CD14-positive monocyte (primary cell): ENCODE data around the gene ATP2B1. TPM values are rescaled to one million over a fixed set of nuclear protein-coding genes. Genes with fewer than 3 reads are reported as not detected.

ENCODE experiments used
- DNase-seq, 3 donors: peaks; one replicate each; pipeline ENCODE4 v3.0.0-alpha.2; 2011 to 2022
- H2AFZ ChIP-seq: 2 replicates; pipeline ENCODE4 v1.6.0; 2012; ENCODE audit warnings: mild to moderate bottlenecking, low read depth, low read length, inconsistent platforms; ENCODE audit not compliant: insufficient read depth, poor library complexity, severe bottlenecking
- H3K27ac ChIP-seq, 2 donors: 1 replicate in 1 of 2; 2 replicates in 1 of 2; pipeline ENCODE4 v1.5.1; 2012 to 2013; ENCODE audit warnings: low read length in 2 of 2, control low read depth in 1 of 2, inconsistent platforms in 1 of 2, low read depth in 1 of 2, mild to moderate bottlenecking in 1 of 2
- H3K27me3 ChIP-seq, 2 donors: one replicate each; pipeline versions ENCODE4 v1.6.0 to v1.6.1; 2011 to 2013; ENCODE audit warnings: low read length in 2 of 2; ENCODE audit not compliant: control insufficient read depth in 2 of 2, insufficient read depth in 2 of 2
- H3K36me3 ChIP-seq, 2 donors: replicated peaks in 1 of 2; 1 replicate in 1 of 2; 2 replicates in 1 of 2; pipeline versions ENCODE4 v1.5.1 to v1.6.1; 2012 to 2013; ENCODE audit warnings: low read length in 2 of 2, control low read depth in 1 of 2, inconsistent platforms in 1 of 2, mild to moderate bottlenecking in 1 of 2; ENCODE audit not compliant: insufficient read depth in 2 of 2, control insufficient read depth in 1 of 2
- H3K4me1 ChIP-seq, 2 donors: 1 replicate in 1 of 2; 2 replicates in 1 of 2; pipeline versions ENCODE4 v1.5.1 to v1.6.1; 2012 to 2013; ENCODE audit warnings: low read length in 2 of 2, control low read depth in 1 of 2, inconsistent platforms in 1 of 2, mild to moderate bottlenecking in 1 of 2, moderate library complexity in 1 of 2; ENCODE audit not compliant: insufficient read depth in 2 of 2, control insufficient read depth in 1 of 2
- H3K4me2 ChIP-seq: replicated peaks from 2 replicates; pipeline ENCODE3; 2012; ENCODE audit warnings: low read length, moderate library complexity, mild to moderate bottlenecking; ENCODE audit not compliant: poor library complexity, severe bottlenecking; ENCODE audit errors: extremely low read depth
- H3K4me3 ChIP-seq, 3 experiments: fragments of 200-600 bp in 1 of 3; sonication (generic) in 1 of 3; replicated peaks in 1 of 3; 1 replicate in 2 of 3; 2 replicates in 1 of 3; pipeline ENCODE4 v1.5.1; 2011 to 2013; ENCODE audit warnings: low read length in 3 of 3, mild to moderate bottlenecking in 3 of 3, control low read depth in 2 of 3, low read depth in 2 of 3, inconsistent platforms in 1 of 3, moderate library complexity in 1 of 3
- H3K79me2 ChIP-seq: 2 replicates; pipeline ENCODE4 v1.6.0; 2012; ENCODE audit warnings: mild to moderate bottlenecking, control low read depth, inconsistent platforms, low read length, moderate library complexity; ENCODE audit not compliant: insufficient read depth
- H3K9ac ChIP-seq: 2 replicates; pipeline ENCODE4 v1.6.0; 2017; ENCODE audit warnings: low read length, mild to moderate bottlenecking; ENCODE audit not compliant: insufficient read depth, poor library complexity, severe bottlenecking
- H3K9me3 ChIP-seq, 2 donors: replicated peaks in 1 of 2; 1 replicate in 1 of 2; 2 replicates in 1 of 2; pipeline versions ENCODE4 v1.5.1 to v1.6.1; 2012 to 2013; ENCODE audit warnings: low read length in 2 of 2, control low read depth in 1 of 2; ENCODE audit not compliant: control insufficient read depth in 1 of 2, insufficient read depth in 1 of 2
- H4K20me1 ChIP-seq: 2 replicates; pipeline ENCODE4 v1.6.0; 2012; ENCODE audit warnings: mild to moderate bottlenecking, low read length, control low read depth, moderate library complexity; ENCODE audit not compliant: insufficient read depth
- H3K27ac Mint-ChIP-seq, 7 donors: one replicate each; pipeline ENCODE4 v1.8.0; 2020; ENCODE audit warnings: mild to moderate bottlenecking in 7 of 7, mixed read lengths in 7 of 7, moderate library complexity in 6 of 7, inconsistent platforms in 2 of 7
- H3K27me3 Mint-ChIP-seq, 3 donors: one replicate each; pipeline ENCODE4 v1.8.0; 2021 to 2022; ENCODE audit warnings: low read depth in 3 of 3, mild to moderate bottlenecking in 3 of 3, mixed read lengths in 3 of 3, moderate library complexity in 3 of 3, inconsistent platforms in 1 of 3
- H3K36me3 Mint-ChIP-seq, 2 donors: one replicate each; pipeline ENCODE4 v1.8.0; 2020; ENCODE audit warnings: mixed read lengths in 2 of 2, inconsistent platforms in 1 of 2, mild to moderate bottlenecking in 1 of 2
- H3K4me1 Mint-ChIP-seq: one replicate; pipeline ENCODE4 v1.8.0; 2020; ENCODE audit warnings: mild to moderate bottlenecking, mixed read lengths
- H3K4me3 Mint-ChIP-seq, 2 donors: one replicate each; pipeline ENCODE4 v1.8.0; 2020; ENCODE audit warnings: mild to moderate bottlenecking in 2 of 2, mixed read lengths in 2 of 2, moderate library complexity in 1 of 2
- H3K9me3 Mint-ChIP-seq, 7 donors: one replicate each; pipeline ENCODE4 v1.8.0; 2020 to 2022; ENCODE audit warnings: mixed read lengths in 7 of 7, mild to moderate bottlenecking in 6 of 7, moderate library complexity in 6 of 7, inconsistent platforms in 2 of 7
- CTCF ChIP-seq: fragments of 200-600 bp; IDR thresholded peaks from one replicate; pipeline ENCODE4 v1.8.0; 2022; ENCODE audit warnings: antibody characterized with exemption, mild to moderate bottlenecking
- WGBS: methylation state at CpG from one replicate; pipeline ENCODE4 v1.1.5; 2013; ENCODE audit warnings: missing lambda C conversion rate; ENCODE audit not compliant: insufficient coverage; 5-methylcytosine and 5-hydroxymethylcytosine counted together
- intact Hi-C, 2 donors: fragments of 100-400 bp; cut with micrococcal nuclease; formaldehyde crosslinking; loops; one replicate each; pipeline versions ENCODE4 v1.15.0 to v1.15.1; 2023
- polyA plus RNA-seq, 3 donors: library from polyadenylated mRNA; depleted of rRNA in 1 of 3; unstranded in 2 of 3; stranded (reverse) in 1 of 3; fragments of 300-500 nt in 2 of 3; fragments of >200 nt in 1 of 3; fragmentation: Illumina TruSeq in 2 of 3; gene quantifications; 1 replicate in 2 of 3; 2 replicates in 1 of 3; pipeline ENCODE4 v1.2.3, GENCODE V29; 2012 to 2021

Gene ATP2B1
- polyA plus RNA-seq, 3 donors, result 35.9 to 59.3 (median 53.9) TPM

- Histone ChIP-seq H3K36me3 (no peaks in the 10 kb centered on the region), H3K4me3 (peak overlapping the region in 1 of 3 experiments; percentile 26), H4K20me1 (peaks cover 98% of the 10 kb centered on the region), H3K9me3 (no peaks in the 10 kb centered on the region), H3K9ac (no peak overlapping the region), H3K27me3 (peaks cover 0 to 4% of the 10 kb centered on the region in 2 donors), H2AFZ (no peak overlapping the region), H3K4me1 (peaks cover 13 to 25% of the 10 kb centered on the region in 2 donors), H3K27ac (no peak overlapping the region), H3K4me2 (no peak overlapping the region), H3K79me2 (peaks cover 97% of the 10 kb centered on the region)
- intact Hi-C loops, result no loop called here
- DNase-seq, result no peak
- peaks cover 68 to 69% of the 10 kb centered on the region in 2 donors for H3K36me3 Mint-ChIP-seq
- peaks cover 0 to 8% (median 3%) of the 10 kb centered on the region in 7 donors for H3K9me3 Mint-ChIP-seq
- no peak overlapping the region for H3K27ac Mint-ChIP-seq
- H3K4me3 Mint-ChIP-seq, result peak overlapping the region in 1 of 2 donors; percentile 100
- WGBS, result no CpG with 5 or more reads among the region's 1 CpG
- peaks cover 0 to 14% (median 13%) of the 10 kb centered on the region in 3 donors for H3K27me3 Mint-ChIP-seq
- TF ChIP-seq CTCF, result no peak
- H3K4me1 Mint-ChIP-seq, result peaks cover 42% of the 10 kb centered on the region
Observed at GRCh38 chr12:89703768-89704167, 4.9 kb downstream of the ATP2B1 start.

GRCh38 chr12:89702503-89702902 is 6.1 kb downstream of the ATP2B1 start:
- peaks cover 0 to 13% (median 11%) of the 10 kb centered on the region in 3 donors for H3K27me3 Mint-ChIP-seq
- Histone ChIP-seq H2AFZ (no peak overlapping the region), H3K27ac (no peak overlapping the region), H3K4me2 (no peak overlapping the region), H3K27me3 (peaks cover 0 to 4% of the 10 kb centered on the region in 2 donors), H4K20me1 (peaks cover 100% of the 10 kb centered on the region), H3K36me3 (no peaks in the 10 kb centered on the region), H3K9me3 (no peaks in the 10 kb centered on the region), H3K9ac (no peak overlapping the region), H3K4me3 (no peak overlapping the region), H3K4me1 (peaks cover 15 to 29% of the 10 kb centered on the region in 2 donors), H3K79me2 (peaks cover 99% of the 10 kb centered on the region)
- H3K36me3 Mint-ChIP-seq, result peaks cover 72 to 74% of the 10 kb centered on the region in 2 donors
- no peak for DNase-seq
- no peak overlapping the region for H3K27ac Mint-ChIP-seq
- peaks cover 0 to 5% (median under 1%) of the 10 kb centered on the region in 7 donors for H3K9me3 Mint-ChIP-seq
- WGBS, result no CpG with 5 or more reads among the region's 1 CpG
- H3K4me1 Mint-ChIP-seq, result peaks cover 54% of the 10 kb centered on the region
- H3K4me3 Mint-ChIP-seq, result no peak overlapping the region
- no peak for TF ChIP-seq CTCF
- intact Hi-C loops, result no loop called here
